DND-41 (cell line): ENCODE data around the gene SLC66A2.

ENCODE experiments used
- ATAC-seq: fragments of 200-7000 bp; cut with Tn5 transposase; 3 replicates; pipeline ENCODE4 v1.9.1; 2021; ENCODE audit warnings: low read depth; ENCODE audit not compliant: insufficient read depth
- DNase-seq: peaks from one replicate; pipeline ENCODE4 v3.0.0-alpha.2; 2020
- H2AFZ ChIP-seq: 2 replicates; pipeline ENCODE4 v1.6.0; 2012; ENCODE audit warnings: low read depth, low read length
- H3K27ac ChIP-seq: 2 replicates; pipeline ENCODE4 v1.5.1; 2012; ENCODE audit warnings: low read length, inconsistent platforms
- H3K27me3 ChIP-seq: fragments of 200-600 bp; sonication (generic); 2 replicates; pipeline ENCODE4 v1.6.0; 2012; ENCODE audit warnings: low read length, mild to moderate bottlenecking, inconsistent platforms; ENCODE audit not compliant: insufficient read depth, poor library complexity
- H3K36me3 ChIP-seq: 2 replicates; pipeline ENCODE4 v1.5.1; 2012; ENCODE audit warnings: low read length, inconsistent platforms; ENCODE audit not compliant: insufficient read depth
- H3K4me1 ChIP-seq: 2 replicates; pipeline ENCODE4 v1.5.1; 2012; ENCODE audit warnings: mild to moderate bottlenecking, low read length; ENCODE audit not compliant: insufficient read depth
- H3K4me2 ChIP-seq: 2 replicates; pipeline ENCODE4 v1.6.0; 2012; ENCODE audit warnings: mild to moderate bottlenecking, moderate library complexity, low read length, inconsistent platforms; ENCODE audit not compliant: insufficient read depth
- H3K4me3 ChIP-seq, 2 experiments: fragments of 200-600 bp in 1 of 2; shearing (Covaris generic) in 1 of 2; 2 replicates each; pipeline ENCODE4 v1.5.1; 2012 to 2016; ENCODE audit warnings: inconsistent platforms in 2 of 2, low read length in 2 of 2, mild to moderate bottlenecking in 2 of 2, low read depth in 1 of 2, moderate library complexity in 1 of 2
- H3K79me2 ChIP-seq: 2 replicates; pipeline ENCODE4 v1.6.0; 2012; ENCODE audit warnings: low read length, inconsistent platforms; ENCODE audit not compliant: insufficient read depth
- H3K9ac ChIP-seq: 2 replicates; pipeline ENCODE4 v1.6.0; 2012; ENCODE audit warnings: low read depth, mild to moderate bottlenecking, inconsistent platforms, low read length, moderate library complexity
- H3K9me3 ChIP-seq: 2 replicates; pipeline ENCODE4 v1.5.1; 2012; ENCODE audit warnings: low read length, moderate library complexity, mild to moderate bottlenecking, inconsistent platforms; ENCODE audit not compliant: insufficient read depth, severe bottlenecking
- H4K20me1 ChIP-seq: 2 replicates; pipeline ENCODE4 v1.6.0; 2012; ENCODE audit warnings: low read length; ENCODE audit not compliant: insufficient read depth
- CTCF ChIP-seq: IDR thresholded peaks from 2 replicates; pipeline ENCODE4 v1.5.1; 2012; ENCODE audit warnings: borderline replicate concordance, low read length, moderate library complexity, mild to moderate bottlenecking; ENCODE audit not compliant: poor library complexity, severe bottlenecking; ENCODE audit errors: extremely low read depth
- EZH2 ChIP-seq: IDR thresholded peaks from 3 replicates; pipeline ENCODE4 v1.6.1; 2012; ENCODE audit warnings: borderline replicate concordance, low read depth, mild to moderate bottlenecking, moderate library complexity, low read length, inconsistent platforms; ENCODE audit not compliant: severe bottlenecking

SLC66A2 gene

DNA sequence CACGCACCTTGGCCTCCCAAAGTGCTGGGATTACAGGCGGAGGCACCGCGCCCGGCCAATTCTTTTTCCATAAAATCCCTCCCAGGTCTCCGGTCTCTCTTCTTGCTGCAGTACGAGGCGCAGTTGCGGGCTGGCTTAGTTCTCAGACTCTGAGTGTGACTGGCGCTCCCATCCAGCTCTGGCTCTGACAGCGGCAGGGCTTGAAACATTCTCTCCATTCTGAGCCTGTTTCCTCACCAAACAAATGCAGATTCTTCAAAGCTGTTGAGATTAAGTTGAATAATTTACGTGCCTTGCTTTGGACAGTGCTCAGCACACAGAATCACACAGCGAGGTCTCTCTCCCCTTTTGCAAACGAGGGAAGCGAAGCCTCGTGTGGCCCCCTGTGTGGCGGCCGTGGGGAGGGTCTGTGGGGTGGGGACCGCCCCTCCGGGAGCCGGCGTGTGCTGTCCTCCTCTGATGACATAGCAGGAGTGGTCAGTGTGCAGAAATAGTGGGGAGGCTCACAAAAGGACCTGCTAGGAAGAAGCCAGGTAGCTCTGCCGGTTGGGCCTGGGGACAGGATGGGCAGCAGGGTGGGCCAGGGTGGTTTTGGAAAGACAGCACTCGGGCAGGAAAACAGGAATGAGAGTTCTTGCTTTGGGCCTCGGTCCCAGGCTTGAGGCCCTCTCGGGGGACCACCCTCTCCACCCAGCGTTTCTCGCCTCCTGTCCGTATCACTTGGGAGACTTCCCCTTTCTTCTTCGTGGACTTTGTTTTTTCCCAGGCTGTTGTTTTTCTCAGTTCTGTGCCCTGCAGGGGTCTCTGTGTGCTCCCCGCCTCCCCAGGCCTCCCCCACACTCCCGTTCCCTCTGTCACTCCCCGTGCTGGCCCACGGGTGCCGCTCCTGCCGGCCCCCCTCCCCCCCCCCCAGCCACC is 78.7 kb downstream of the SLC66A2 start:
- TF ChIP-seq EZH2 = no peak
- TF ChIP-seq CTCF = no peak
- DNase-seq (no peak), ATAC-seq (no peak)
- no peaks in the 10 kb centered on the region for H4K20me1 ChIP-seq
- no peak overlapping the region for H3K4me2 ChIP-seq
- H3K36me3 ChIP-seq = no peaks in the 10 kb centered on the region
- H2AFZ ChIP-seq = no peak overlapping the region
- H3K4me1 ChIP-seq = no peaks in the 10 kb centered on the region
- no peak overlapping the region for H3K27ac ChIP-seq
- no peak overlapping the region for H3K4me3 ChIP-seq
- no peaks in the 10 kb centered on the region for H3K9me3 ChIP-seq
- no peaks in the 10 kb centered on the region for H3K79me2 ChIP-seq
- no peaks in the 10 kb centered on the region for H3K27me3 ChIP-seq
- no peak overlapping the region for H3K9ac ChIP-seq

DNA sequence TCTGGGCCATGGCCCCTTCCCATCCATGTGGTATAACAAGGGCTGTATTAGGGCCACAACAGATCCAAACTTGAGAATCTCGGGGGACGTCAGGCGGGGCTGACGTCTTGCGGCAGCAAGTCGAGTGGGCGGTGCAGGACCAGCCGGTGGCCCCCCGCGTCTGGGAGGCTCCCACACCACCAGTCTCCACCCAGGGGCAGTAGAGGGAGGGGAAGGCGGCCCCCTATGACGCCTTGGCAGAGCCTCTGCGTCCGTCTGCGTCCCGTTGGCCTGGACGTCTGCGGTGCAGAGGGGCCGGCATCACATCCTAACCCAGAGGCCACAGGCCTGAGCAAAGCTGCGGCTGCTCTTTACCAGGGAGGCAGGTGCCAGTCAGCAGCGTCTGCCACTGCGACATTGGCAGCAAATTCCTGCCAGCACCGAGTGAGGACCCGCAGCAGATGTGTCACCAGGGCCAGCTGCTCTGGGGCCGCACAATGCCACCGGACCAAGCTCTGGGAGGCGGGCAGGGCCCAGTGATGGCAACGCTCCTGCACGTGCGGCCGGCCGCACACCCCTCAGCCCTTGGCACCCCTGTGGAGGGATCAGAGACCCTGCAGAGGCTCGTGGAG is 79.9 kb downstream of the SLC66A2 start:
- H3K36me3 ChIP-seq = no peaks in the 10 kb centered on the region
- H3K4me3 ChIP-seq = no peak overlapping the region
- H4K20me1 ChIP-seq = no peaks in the 10 kb centered on the region
- H3K27ac ChIP-seq = no peak overlapping the region
- DNase-seq (no peak), ATAC-seq (no peak)
- no peak overlapping the region for H2AFZ ChIP-seq
- no peak overlapping the region for H3K9ac ChIP-seq
- H3K4me1 ChIP-seq = no peaks in the 10 kb centered on the region
- no peaks in the 10 kb centered on the region for H3K79me2 ChIP-seq
- no peak overlapping the region for H3K4me2 ChIP-seq
- TF ChIP-seq CTCF = no peak
- TF ChIP-seq EZH2 = no peak
- no peaks in the 10 kb centered on the region for H3K27me3 ChIP-seq
- H3K9me3 ChIP-seq = no peaks in the 10 kb centered on the region

GRCh38 chr18:79871026-79871390 is 80.4 kb downstream of the SLC66A2 start:
- Histone ChIP-seq H3K4me3 (no peak overlapping the region), H3K4me2 (no peak overlapping the region), H3K79me2 (no peaks in the 10 kb centered on the region), H2AFZ (no peak overlapping the region), H3K27ac (no peak overlapping the region), H4K20me1 (no peaks in the 10 kb centered on the region), H3K27me3 (no peaks in the 10 kb centered on the region), H3K9me3 (no peaks in the 10 kb centered on the region), H3K36me3 (no peaks in the 10 kb centered on the region), H3K9ac (no peak overlapping the region), H3K4me1 (no peaks in the 10 kb centered on the region)
- TF ChIP-seq CTCF (no peak), EZH2 (no peak)
- DNase-seq (no peak), ATAC-seq (no peak)
